HG02678 (cell line): Measurements from ENCODE around the gene PRSS38.

Experiments used
- ATAC-seq: cut with Tn5 transposase; IDR thresholded peaks from one replicate; pipeline ENCODE4 v1.9.1; 2021; ENCODE audit warnings: mild to moderate bottlenecking, moderate library complexity; ENCODE audit not compliant: unreplicated experiment

Gene PRSS38

GRCh38 chr1:227815468-227816409, at the start of gene PRSS38:
PRSS38 (plus strand) TSS chr1:227815675; CDS start chr1:227815717, 42 bp downstream.
- ATAC-seq = no peak

DNA sequence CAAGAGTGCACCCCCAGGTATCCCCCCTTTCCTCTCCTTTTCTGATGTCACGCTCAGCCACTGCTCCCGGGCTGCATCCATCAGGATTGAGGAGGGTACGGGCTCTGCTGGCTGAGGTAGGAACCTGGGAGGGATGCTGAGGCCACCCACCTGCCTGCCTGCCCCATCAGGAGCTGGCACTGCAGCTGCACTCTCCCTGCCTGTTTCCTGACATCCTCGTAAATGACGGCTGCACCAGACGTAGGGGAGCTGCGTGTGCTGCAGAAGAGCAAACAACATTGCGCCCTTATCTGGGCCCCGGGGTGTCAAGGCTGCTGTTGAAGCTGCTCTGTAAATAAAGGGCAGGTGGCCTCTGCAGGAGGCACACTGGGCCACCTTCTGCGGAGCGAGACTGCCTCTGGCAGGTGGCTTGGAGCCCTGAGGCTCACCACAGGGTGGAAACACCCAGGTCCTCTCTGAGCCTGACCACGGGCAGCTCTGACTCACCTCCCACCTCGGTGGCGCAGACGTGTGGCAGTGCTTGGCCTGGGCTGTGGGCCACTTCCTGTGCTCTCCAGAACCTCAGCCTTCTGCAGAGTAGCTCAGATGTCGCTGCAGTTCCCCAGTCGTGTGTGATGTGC, 49.4 kb upstream of the PRSS38 start:
- ATAC-seq = no peak

- no peak for ATAC-seq
Observed at GRCh38 chr1:227766653-227767277, 48.7 kb upstream of the PRSS38 start.

DNA sequence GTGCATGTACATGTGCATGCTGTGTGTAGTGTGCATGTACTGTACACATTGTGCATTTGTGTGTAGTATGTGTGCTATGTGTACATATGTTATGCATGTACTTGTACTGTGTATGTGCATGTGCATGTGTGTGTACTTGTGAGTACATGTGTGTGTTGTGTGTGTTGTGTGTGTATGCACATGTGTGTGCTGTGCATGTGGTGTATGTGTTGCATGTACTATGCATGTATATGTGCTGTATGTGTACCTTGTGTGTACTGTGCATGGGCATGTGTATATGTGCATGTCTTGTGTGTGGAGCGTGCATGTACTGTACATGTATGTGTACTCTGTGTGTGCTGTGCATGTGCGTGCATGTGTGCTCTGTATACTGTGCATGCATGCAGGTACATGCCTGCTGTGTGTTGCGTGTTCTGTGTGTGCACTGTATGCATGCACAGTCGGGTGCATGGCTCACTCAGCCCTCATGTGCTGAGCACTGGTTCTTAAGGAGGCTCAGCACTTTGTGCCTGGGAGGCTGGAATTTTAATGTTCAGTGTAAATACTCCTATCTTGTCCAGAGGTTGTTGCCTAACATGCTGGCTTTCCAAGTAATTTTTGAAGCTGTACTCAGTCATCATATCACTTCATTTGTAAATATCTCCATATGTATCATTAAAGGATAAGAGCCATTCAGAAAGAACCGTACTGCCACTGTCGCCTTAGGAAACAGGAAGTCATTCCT, 47.9 kb upstream of the PRSS38 start:
- no peak for ATAC-seq

GRCh38 chr1:227768125-227768439, 47.4 kb upstream of the PRSS38 start:
- no peak for ATAC-seq

DNA sequence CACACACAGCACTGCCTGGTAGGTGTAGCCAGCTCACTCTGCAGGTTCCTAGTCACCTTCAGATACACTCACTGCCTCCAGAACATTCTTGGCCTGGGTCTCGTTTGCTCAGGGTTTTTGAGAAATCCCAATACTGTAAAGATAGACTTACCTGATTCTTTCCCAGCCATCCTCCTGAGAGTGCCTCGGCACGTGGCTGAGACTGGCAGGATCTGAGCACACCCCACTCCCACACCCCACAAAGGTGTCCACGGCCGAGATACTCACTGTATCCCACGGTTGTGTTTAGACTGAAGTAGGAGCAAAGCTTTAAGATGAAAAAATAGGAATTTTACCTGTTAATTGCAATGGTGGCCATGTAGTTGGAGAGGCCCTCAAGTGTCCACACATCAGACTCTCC, 46.8 kb upstream of the PRSS38 start:
- ATAC-seq = no peak

DNA sequence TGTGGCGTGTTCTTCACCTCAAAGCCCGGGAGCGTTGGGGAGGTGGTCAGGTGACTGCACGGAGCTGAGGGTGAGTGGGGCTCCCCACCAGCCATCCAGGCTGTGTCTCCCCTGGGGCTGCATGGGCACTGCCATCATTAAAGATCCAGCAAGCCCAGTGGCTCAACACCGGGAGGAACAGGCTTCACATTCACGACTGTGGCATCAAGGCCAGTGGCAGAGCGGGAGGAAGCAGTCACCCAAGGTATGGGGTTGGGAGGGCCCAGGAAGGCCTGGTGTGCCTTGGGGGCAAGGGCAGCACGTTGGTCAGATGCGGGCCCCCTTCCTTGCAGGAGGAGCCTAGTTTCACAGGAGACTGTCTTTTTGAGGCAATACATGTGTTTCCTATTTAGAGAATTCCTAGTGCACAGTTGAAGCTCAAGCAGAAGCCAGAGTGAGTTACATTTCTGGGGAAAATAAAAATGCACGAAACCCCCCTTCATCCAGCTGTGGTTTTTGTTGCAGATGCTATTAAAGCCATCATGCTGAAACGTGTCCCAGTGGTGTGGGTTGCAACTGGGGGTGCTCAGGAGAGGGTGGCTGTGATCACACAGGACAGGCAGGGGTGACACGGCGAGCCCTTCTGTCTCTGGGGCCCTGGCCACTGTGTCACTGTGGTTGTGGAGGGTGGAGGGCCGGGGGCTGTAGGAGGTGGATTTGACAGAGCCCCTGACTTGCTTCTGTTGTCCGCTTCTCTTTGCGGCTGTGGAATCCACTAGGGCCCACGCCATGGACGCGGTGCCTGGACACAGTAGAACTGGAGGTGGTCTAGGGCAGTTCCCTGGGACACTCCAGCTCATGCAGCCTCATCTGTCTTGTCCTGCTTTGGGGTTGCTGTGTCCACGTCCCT, 46.2 kb upstream of the PRSS38 start:
- no peak for ATAC-seq

DNA sequence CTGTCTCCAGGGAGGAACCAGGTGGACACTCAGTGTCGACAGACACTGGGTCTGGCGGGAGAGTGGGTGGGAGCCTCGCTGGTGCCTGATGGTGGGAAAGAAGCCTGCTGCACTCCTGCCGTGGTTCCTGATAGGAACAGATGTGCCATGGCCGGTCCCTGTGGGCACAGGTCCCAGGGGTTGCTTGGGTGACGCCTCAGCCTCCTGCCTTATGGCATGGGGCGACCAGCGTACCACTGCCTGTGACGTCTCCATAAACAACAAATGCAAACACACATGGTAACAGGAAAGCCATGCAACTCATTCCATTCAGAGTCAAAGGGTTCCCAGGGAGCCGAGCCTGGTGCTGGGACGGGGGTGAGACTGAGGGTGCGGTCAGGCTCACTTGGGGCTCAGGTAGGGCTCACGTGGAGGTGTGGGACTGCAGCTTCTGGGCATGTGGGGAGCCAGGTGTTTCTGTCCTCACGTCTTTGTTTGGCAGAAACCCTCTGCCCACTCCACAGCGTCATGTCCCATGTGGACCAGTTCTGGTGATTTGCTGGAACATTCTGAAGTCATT, 45.5 kb upstream of the PRSS38 start:
- no peak for ATAC-seq

- no peak for ATAC-seq
Observed at GRCh38 chr1:227770812-227771211, 44.7 kb upstream of the PRSS38 start.

DNA sequence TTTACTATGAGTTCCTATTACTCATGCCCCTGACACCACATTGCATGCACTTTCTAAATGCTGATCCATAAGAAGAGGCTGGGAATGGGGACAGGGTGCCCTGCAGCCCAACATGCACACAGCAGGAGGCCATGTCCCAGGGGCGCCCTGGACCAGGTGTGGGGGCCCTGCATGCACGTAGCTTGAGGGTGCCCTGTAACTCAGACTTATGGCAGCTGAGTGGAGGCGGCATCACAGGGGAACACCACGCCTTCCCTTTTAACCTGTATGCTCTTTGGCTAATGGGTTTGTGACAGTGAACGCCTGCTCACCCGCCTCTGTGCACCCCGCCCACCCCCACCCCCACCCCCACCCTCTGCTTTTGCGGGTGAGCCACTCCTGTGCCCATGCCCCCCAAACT, 44.1 kb upstream of the PRSS38 start:
- ATAC-seq = no peak

- no peak for ATAC-seq
Observed at GRCh38 chr1:227771771-227772170, 43.7 kb upstream of the PRSS38 start.

- no peak for ATAC-seq
Observed at GRCh38 chr1:227773558-227773957, 41.9 kb upstream of the PRSS38 start.

DNA sequence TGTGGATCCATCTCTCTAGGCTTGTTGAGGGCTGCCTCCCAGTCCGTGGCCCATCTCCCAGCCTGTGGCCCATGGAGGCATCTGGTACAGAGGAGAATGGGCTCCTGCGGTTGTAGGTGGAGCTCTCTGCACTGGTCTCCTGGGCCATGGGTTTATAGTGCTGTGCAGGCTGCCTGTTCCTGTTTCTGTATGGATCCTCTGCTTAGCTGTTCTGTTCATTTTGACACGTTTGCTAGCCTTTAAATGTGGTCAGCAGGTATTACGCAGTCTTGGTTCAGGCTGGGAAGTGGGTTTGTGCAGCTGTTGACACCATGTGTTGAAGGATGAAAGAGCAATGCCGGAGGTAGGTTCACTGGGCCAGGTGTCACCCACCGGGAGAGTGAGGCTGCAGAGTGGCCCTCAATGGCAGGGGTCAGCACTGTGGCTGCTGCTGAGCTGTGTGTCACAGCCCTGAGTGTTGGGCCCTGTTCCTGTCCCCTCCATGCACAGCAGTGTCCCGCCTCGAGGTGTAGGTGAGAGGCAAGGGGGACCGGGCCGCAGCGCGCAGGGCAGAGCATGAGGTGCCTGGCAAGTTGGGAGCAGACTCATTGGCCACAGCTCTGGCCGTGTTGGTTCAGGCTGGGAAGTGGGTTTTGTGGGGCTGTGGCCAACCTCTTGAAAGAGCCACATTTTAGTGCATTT, 41.3 kb upstream of the PRSS38 start:
- ATAC-seq = no peak

- ATAC-seq = no peak
Observed at GRCh38 chr1:227774821-227775661, 40.4 kb upstream of the PRSS38 start.

DNA sequence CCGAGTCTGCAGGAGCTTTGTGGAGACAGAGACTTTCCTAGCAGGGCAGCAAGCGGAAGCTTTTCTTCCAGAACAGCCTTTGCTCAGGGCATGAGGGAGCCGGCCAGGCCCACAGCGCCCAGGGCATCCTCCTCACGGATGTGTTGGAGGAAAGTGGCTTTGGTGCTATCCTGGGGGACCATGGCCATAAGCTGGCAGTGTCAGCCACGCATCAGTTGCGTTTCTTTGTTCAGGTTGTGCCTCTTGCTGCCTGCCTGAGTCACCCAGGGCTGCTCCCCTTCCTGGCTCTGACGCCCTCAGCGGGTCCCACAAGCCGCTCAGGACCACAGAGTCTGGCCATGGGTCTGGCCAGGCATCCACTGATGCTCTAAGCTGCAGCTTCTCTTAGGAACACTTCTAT, 39.6 kb upstream of the PRSS38 start:
- ATAC-seq = no peak

- no peak for ATAC-seq
Observed at GRCh38 chr1:227776331-227776771, 39.1 kb upstream of the PRSS38 start.

DNA sequence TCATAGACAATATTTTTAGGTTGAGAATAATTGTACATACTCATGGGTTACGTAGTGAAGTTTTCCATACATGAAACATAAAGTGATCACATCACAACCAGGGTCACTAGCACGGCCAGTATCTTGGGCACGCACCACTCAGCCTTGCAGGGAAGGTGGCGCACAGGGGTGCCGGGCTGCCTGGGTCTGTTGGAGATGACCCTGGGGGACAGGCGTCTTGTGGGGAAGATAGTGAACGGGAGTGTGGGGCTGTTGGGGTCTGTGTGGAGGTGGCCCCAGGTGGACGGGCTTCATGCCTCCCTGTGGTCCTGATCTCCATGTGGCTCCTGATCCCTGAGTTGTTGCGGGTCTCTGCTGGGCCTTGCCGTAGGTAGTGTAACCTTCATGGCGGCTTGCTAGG, 38.3 kb upstream of the PRSS38 start:
- no peak for ATAC-seq

GRCh38 chr1:227777646-227778045, 37.8 kb upstream of the PRSS38 start:
- ATAC-seq = no peak
